HG03045 (cell line): Measurements from ENCODE around the gene GLIS2.

Experiments used
- ATAC-seq: cut with Tn5 transposase; IDR thresholded peaks from one replicate; pipeline ENCODE4 v1.9.1; 2021; ENCODE audit warnings: mild to moderate bottlenecking, moderate library complexity; ENCODE audit not compliant: unreplicated experiment

The GLIS2 gene

GRCh38 chr16:4319454-4320421 lies 3.9 kb downstream of the GLIS2 start:
- peak; percentile 43 for ATAC-seq

- ATAC-seq, result no peak
These were observed 4.8 kb downstream of the GLIS2 start for GRCh38 chr16:4320571-4321137.

GRCh38 chr16:4321286-4322120 lies 5.6 kb downstream of the GLIS2 start:
- no peak for ATAC-seq

GRCh38 chr16:4322121-4323052 lies 6.5 kb downstream of the GLIS2 start:
- ATAC-seq, result no peak

- ATAC-seq, result no peak
These were observed 7.4 kb downstream of the GLIS2 start for GRCh38 chr16:4323071-4323844.

- ATAC-seq, result no peak
These were observed 8.1 kb downstream of the GLIS2 start for GRCh38 chr16:4323845-4324488.

GRCh38 chr16:4324492-4325252 lies 8.8 kb downstream of the GLIS2 start:
- no peak for ATAC-seq

- ATAC-seq, result no peak
These were observed 9.4 kb downstream of the GLIS2 start for GRCh38 chr16:4325253-4325758.

- no peak for ATAC-seq
These were observed 11.6 kb downstream of the GLIS2 start for GRCh38 chr16:4327386-4328045.

GRCh38 chr16:4328046-4328781 lies 12.3 kb downstream of the GLIS2 start:
- no peak for ATAC-seq

- no peak for ATAC-seq
These were observed 13.2 kb downstream of the GLIS2 start for GRCh38 chr16:4328782-4329775.

- ATAC-seq, result no peak
These were observed 14.5 kb downstream of the GLIS2 start for GRCh38 chr16:4330277-4330874.

GRCh38 chr16:4332083-4332482 lies 16.2 kb downstream of the GLIS2 start:
- no peak for ATAC-seq

GRCh38 chr16:4332623-4333307 lies 16.9 kb downstream of the GLIS2 start:
- no peak for ATAC-seq

- ATAC-seq, result no peak
These were observed 17.4 kb downstream of the GLIS2 start for GRCh38 chr16:4333308-4333638.
